ENCODE measurements around the gene LAMA2. TPM values are rescaled to one million over a fixed set of nuclear protein-coding genes. Genes with fewer than 3 reads are reported as not detected.

Gene LAMA2
- total and polyA plus RNA-seq, 2 of the 13 experiments (the other 11 are each of a cell fraction or from before 2014, with no cell fraction given) = 0.11 to 0.28 TPM

- no peak for DNase-seq (ENCODE audit: low spot score)
- no peaks in the 10 kb centered on the region for H3K9me3 ChIP-seq (ENCODE audit: low read length)
- H2AFZ ChIP-seq (ENCODE audit: low read length) = no peak overlapping the region
- no peak for FAIRE-seq
- no peak overlapping the region for H3K4me2 ChIP-seq (ENCODE audit: low read depth, low read length)
- no peaks in the 10 kb centered on the region for H3K36me3 ChIP-seq (replicated peaks in 1 of 2; ENCODE audit: control insufficient read depth in 1 of 2, insufficient read depth in 2 of 2, low read length in 2 of 2)
- ChIA-PET CTCF (ENCODE audit: low intra/inter-chr PET ratio, low total read pairs) (no interaction called here), POLR2A (no interaction called here)
- no peak overlapping the region for H3K9ac ChIP-seq (ENCODE audit: insufficient read depth, low read depth, low read length)
- ATAC-seq = no peak
- H3K79me2 ChIP-seq (ENCODE audit: insufficient read depth, low read length) = no peaks in the 10 kb centered on the region
- WGBS (ENCODE audit: low lambda C conversion rate) = 0% methylated on average over 2 of the region's 2 CpGs
- no peaks in the 10 kb centered on the region for H4K20me1 ChIP-seq (ENCODE audit: insufficient read depth, low read length)
- H3K4me1 ChIP-seq (ENCODE audit: insufficient read depth, low read length) = no peaks in the 10 kb centered on the region
- in situ Hi-C loops (cut with HindIII; ENCODE audit: extremely low pct_ligation_motif_present, low pct_unique_long_range_greater_than_20kb) (no loop called here), intact Hi-C loops (cut with micrococcal nuclease; ENCODE audit: unreplicated experiment) (no loop called here)
- BruUV-seq (replicated peaks) = no TSS peak
- H3K4me3 ChIP-seq (replicated peaks in 1 of 3; ENCODE audit: insufficient read depth in 1 of 3, low read depth in 2 of 3, low read length in 3 of 3) = no peak overlapping the region
- no peaks in the 10 kb centered on the region for H3K27me3 ChIP-seq (ENCODE audit: control insufficient read depth in 1 of 2, insufficient read depth in 2 of 2, low read length in 2 of 2)
- no peak for TF ChIP-seq ZNF20 (CRISPR knock-in tag; IDR thresholded peaks at IDR 0.05)
- TF ChIP-seq ZNF383 (CRISPR knock-in tag; IDR thresholded peaks at IDR 0.05; ENCODE audit: borderline replicate concordance) = no peak
- H3K27ac ChIP-seq (ENCODE audit: extremely low read length, insufficient read depth, low read length) = no peak overlapping the region
Observed at GRCh38 chr6:129181001-129181400, 298.1 kb downstream of the LAMA2 start.

- WGBS (ENCODE audit: low lambda C conversion rate) = 0% methylated on average over 1 of the region's 1 CpG
- no peaks in the 10 kb centered on the region for H3K36me3 ChIP-seq (replicated peaks in 1 of 2; ENCODE audit: control insufficient read depth in 1 of 2, insufficient read depth in 2 of 2, low read length in 2 of 2)
- no peaks in the 10 kb centered on the region for H3K4me1 ChIP-seq (ENCODE audit: insufficient read depth, low read length)
- no peak overlapping the region for H3K4me2 ChIP-seq (ENCODE audit: low read depth, low read length)
- H4K20me1 ChIP-seq (ENCODE audit: insufficient read depth, low read length) = no peaks in the 10 kb centered on the region
- in situ Hi-C loops (cut with HindIII; ENCODE audit: extremely low pct_ligation_motif_present, low pct_unique_long_range_greater_than_20kb) = no loop called here
- ChIA-PET CTCF (ENCODE audit: low intra/inter-chr PET ratio, low total read pairs) (no interaction called here), POLR2A (no interaction called here)
- H3K9ac ChIP-seq (ENCODE audit: insufficient read depth, low read depth, low read length) = no peak overlapping the region
- H3K79me2 ChIP-seq (ENCODE audit: insufficient read depth, low read length) = no peaks in the 10 kb centered on the region
- FAIRE-seq = no peak
- H3K9me3 ChIP-seq (ENCODE audit: low read length) = no peaks in the 10 kb centered on the region
- no peaks in the 10 kb centered on the region for H3K27me3 ChIP-seq (ENCODE audit: control insufficient read depth in 1 of 2, insufficient read depth in 2 of 2, low read length in 2 of 2)
- no peak for ATAC-seq
- no peak overlapping the region for H3K27ac ChIP-seq (ENCODE audit: extremely low read length, insufficient read depth, low read length)
- H2AFZ ChIP-seq (ENCODE audit: low read length) = no peak overlapping the region
- BruUV-seq (replicated peaks) = no TSS peak
- intact Hi-C loops (cut with micrococcal nuclease; ENCODE audit: unreplicated experiment) = no loop called here
- no peak for DNase-seq (ENCODE audit: low spot score)
- H3K4me3 ChIP-seq (replicated peaks in 1 of 3; ENCODE audit: insufficient read depth in 1 of 3, low read depth in 2 of 3, low read length in 3 of 3) = no peak overlapping the region
- TF ChIP-seq EP300 (IDR thresholded peaks at IDR 0.05; ENCODE audit: low read depth in 2 of 2, low read length in 2 of 2) (no peak), EP300 (CRISPR knock-in tag; IDR thresholded peaks at IDR 0.05; ENCODE audit: borderline replicate concordance) (no peak), HMGXB4 (CRISPR knock-in tag; IDR thresholded peaks at IDR 0.05; ENCODE audit: borderline replicate concordance in 1 of 2, low read depth in 1 of 2) (no peak), ZNF792 (CRISPR knock-in tag; IDR thresholded peaks at IDR 0.05) (no peak), ZMYM3 (CRISPR knock-in tag; IDR thresholded peaks at IDR 0.05) (no peak), BORCS8-MEF2B (CRISPR knock-in tag; IDR thresholded peaks at IDR 0.05) (no peak), FOXP1 (IDR thresholded peaks at IDR 0.05) (no peak), FOXP1 (CRISPR knock-in tag; IDR thresholded peaks at IDR 0.05) (no peak), LCORL (IDR thresholded peaks at IDR 0.05) (no peak), LCORL (CRISPR knock-in tag; IDR thresholded peaks at IDR 0.05) (no peak), PCBP2 (optimal IDR thresholded peaks at IDR 0.05; ENCODE audit: low read depth, low read length, poor library complexity, severe bottlenecking) (no peak), AGO2 (optimal IDR thresholded peaks at IDR 0.05; ENCODE audit: low read depth, low read length) (no peak), ZNF138 (CRISPR knock-in tag; IDR thresholded peaks at IDR 0.05; ENCODE audit: low read depth) (no peak), KAT7 (CRISPR knock-in tag; IDR thresholded peaks at IDR 0.05; ENCODE audit: borderline replicate concordance) (no peak), ZNF576 (CRISPR knock-in tag; IDR thresholded peaks at IDR 0.05) (no peak), ATF6 (CRISPR knock-in tag; conservative IDR thresholded peaks at IDR 0.05) (no peak)
Observed at GRCh38 chr6:129183187-129183591, 300.3 kb downstream of the LAMA2 start.

All from HepG2 (cell line).